HG02763 (cell line): ENCODE measurements around the gene PURB.
"Not testable (repeated sequence)": the region's sequence is repeated elsewhere in the genome, so short reads cannot be mapped to it uniquely, and the experiment has no call there.

Experiments used
- ATAC-seq: cut with Tn5 transposase; IDR thresholded peaks from one replicate; pipeline ENCODE4 v1.9.1; 2021; ENCODE audit warnings: mild to moderate bottlenecking, moderate library complexity; ENCODE audit not compliant: unreplicated experiment

Gene PURB

GRCh38 chr7:44885394-44886317 is at the start of gene PURB:
Gene PURB, minus strand, starts transcription at chr7:44885530. Its CDS starts 182 bp downstream, at chr7:44885348.
- ATAC-seq = peak; percentile 84

GRCh38 chr7:44935016-44935415 is 49.7 kb upstream of the PURB start:
- ATAC-seq = no peak

- not testable (repeated sequence) for ATAC-seq
Observed at GRCh38 chr7:44934510-44934909, 49.2 kb upstream of the PURB start.

DNA sequence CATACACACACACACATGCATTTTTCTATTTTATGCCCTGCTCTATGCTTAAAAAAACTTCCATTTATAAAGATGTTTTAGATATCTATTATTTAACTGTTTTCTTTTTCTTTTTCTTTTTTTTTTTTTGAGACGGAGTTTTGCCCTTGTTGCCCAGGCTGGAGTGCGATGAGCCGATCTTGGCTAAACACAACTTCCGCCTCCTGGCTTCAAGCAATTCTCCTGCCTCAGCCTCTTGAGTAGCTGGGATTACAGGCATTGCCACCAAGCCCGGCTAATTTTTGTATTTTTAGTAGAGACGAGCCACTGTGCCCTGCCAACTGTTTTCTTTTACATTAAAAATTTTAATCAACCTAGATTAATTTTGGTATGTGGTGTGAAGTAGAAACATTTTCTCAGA is 45.6 kb upstream of the PURB start:
- ATAC-seq = no peak

- no peak for ATAC-seq
Observed at GRCh38 chr7:44922351-44922694, 37.0 kb upstream of the PURB start.

DNA sequence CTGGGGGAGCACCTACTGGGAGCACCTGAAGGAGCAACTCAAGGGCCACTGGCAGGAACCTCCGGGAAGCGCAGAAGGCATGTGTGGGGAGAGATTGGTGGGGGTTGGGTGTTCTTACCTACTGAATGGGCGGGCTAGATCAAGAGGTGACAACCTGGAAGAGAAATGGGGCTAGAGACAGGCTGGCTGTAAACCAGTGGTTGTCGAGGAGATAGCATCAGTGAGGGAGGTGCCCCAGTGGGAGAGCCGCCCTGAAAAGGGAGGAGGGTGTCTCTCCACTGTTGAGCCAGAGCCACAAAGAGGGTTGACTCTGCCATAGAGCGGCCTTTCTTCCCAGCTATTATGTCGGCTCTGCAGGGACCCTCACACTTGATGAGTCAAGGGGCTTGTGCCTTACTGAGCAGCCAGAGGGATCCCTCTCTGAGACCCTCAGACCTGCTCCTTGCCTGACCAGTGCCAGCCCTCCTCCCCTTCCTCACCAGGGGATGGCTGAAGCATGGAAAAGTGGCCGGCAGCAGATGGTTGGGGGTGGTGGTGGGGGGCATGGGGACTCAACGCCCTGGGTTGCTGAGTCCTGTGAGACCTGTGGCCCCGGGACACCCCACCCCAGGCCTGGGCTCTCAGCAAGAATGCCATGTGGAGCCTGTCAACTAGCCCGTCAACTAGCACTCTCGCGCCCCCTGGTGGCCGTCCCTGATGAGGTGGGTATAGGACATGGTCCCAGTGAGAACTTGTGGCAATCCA is 36.4 kb upstream of the PURB start:
- peak; percentile 60 for ATAC-seq

GRCh38 chr7:44920119-44920518 is 34.8 kb upstream of the PURB start:
- no peak for ATAC-seq

DNA sequence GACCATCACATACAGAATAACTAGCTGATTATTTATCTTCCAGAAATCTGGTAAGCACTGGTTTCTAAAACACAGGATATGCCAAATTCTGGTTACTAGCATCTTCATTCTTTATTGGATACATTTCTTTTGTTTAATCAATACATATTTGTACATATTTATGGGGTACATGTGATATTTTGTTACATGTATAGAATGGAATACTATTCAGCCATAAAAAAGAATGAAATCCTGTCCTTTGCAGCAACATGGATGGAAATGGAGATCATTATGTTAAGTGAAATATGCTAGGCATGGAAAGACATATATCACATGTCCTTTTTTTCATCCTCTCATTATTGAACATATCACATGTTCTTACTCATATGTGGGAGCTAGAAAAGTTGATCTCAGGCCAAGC is 32.7 kb upstream of the PURB start:
- ATAC-seq = no peak

GRCh38 chr7:44917465-44917864 is 32.1 kb upstream of the PURB start:
- ATAC-seq = no peak

- ATAC-seq = peak; percentile 48
Observed at GRCh38 chr7:44914992-44915607, 29.8 kb upstream of the PURB start.

DNA sequence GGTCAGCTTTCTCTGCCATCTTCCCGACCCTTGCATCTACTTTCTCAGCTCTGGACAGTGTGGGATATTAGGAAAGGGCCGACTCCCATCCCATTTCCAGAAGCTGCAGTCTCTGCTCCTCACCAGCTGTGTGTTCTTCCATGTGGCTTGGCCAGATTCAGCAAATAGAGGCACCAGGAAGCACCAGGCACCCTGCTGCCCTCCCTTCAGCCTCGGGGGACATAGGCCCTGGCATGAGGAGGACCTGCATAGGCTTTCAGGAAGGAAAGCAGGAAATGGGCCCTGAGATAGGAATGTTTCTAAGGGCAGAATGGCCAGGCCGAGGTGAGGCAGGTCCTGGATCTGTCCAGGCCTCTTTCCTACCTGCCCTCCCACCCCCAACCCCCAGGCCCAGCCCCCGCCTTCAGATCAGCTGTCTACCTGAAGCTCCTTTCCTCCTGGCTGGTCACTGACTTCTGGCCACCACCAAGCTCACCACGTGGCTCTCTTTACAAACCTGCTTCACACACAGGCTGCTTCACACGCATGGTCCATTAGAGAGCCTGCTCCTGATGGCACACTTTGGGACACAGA is 27.5 kb upstream of the PURB start:
- ATAC-seq = no peak

GRCh38 chr7:44911911-44912310 is 26.6 kb upstream of the PURB start:
- no peak for ATAC-seq

GRCh38 chr7:44909596-44910389 is 24.5 kb upstream of the PURB start:
- ATAC-seq = no peak

DNA sequence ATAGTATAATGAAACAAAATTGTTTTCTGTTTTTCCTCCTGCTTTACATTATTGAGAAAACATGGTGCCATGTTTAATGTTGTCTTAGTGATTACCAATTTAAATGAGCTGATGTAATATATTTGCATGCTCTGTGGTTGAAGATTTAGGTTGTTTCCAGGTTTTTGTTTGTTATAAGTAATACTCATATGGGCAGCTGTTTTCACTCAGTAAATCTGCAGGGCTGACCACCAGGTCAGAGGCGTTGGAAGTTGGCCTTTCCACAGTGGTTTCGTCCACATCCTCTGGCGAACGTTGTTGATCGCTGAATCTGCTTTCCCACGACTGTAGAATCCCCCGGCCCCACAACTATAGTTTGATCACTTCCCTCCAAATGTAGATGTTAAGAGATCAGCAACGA is 21.6 kb upstream of the PURB start:
- ATAC-seq = no peak

- ATAC-seq = no peak
Observed at GRCh38 chr7:44905002-44905635, 19.8 kb upstream of the PURB start.

- no peak for ATAC-seq
Observed at GRCh38 chr7:44899443-44899842, 14.1 kb upstream of the PURB start.

- no peak for ATAC-seq
Observed at GRCh38 chr7:44898039-44898438, 12.7 kb upstream of the PURB start.

DNA sequence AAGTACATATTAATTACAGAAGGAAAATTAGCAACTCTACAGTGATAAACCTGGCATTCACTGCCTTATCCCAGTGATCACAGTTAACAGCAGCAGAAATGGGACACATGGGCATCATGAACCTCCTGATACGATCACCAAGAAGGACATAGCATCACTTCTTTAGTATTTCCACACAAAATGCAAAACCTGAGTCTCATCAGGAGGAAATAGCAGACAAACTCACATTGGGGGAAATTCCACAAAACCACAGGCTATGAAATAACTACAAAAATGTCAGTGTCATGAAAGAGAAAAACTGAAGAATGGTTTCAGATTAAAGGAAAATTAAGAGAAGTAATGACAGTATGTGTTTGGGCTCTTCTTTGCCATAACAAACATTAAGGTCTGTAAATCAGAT is 12.0 kb upstream of the PURB start:
- ATAC-seq = no peak

DNA sequence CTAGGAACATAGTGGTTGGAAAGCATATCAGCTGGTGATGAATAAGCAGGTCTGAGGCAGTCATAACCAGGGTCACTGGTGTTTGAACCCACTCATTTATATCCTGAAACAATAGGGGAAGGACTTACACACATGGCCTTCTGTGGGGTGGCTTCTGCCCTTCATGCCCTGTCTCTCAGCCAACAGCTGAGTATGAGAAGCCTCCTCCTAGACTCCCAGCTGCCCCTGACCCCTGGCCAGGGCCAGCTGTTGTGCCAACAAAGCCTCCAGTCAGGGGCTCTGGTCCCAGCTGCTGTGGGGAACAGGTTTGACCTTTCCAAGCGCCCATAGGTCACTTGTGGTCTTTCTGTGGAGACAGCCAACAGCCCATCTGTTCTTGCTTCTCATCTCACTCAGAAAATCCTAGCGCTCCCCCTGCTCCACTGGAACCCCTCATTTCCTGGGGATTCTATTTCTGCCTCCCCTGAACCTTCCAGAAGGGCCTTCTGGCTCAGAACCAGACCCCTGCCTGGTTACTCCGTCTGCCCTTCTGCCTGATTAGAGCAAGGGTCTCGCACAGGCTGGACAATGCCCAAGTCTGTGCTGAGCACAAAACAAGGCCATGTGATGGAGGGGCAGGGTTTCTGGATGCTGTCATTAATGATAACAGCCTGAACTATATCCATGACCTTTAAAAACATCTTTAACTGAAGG is 9.7 kb upstream of the PURB start:
- ATAC-seq = no peak
